ENCODE data around the gene MCMBP.

Gene MCMBP

DNA sequence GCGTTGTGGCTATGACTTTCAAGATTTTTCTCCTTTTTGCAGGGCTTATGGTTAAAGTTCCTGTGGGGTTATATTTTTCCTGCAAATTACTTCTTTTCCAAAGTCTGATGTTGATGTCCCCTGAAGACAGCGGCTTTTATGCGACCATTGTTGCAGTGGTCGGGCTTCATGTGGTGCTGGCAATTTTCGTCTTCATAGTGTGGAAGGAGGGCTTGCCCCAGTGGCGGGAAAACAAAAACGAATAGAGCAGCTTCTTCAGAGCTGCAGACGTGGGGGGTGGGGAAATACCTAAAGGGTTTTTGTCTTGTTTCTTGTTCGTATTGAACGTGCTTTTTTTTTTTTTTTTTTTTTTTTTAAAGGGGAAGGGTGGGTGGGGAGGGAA, 53.8 kb downstream of the MCMBP start:
- no peak overlapping the region for H3K9ac ChIP-seq (ENCODE audit: low read length)
- H3F3A ChIP-seq (ENCODE audit: insufficient read depth, low read length): no peaks in the 10 kb centered on the region
- no peaks in the 10 kb centered on the region for H3K9me2 ChIP-seq (ENCODE audit: low read depth, low read length)
- no peak overlapping the region for H2AFZ ChIP-seq (ENCODE audit: low read length)
- H3K9me3 ChIP-seq (ENCODE audit: low read length): no peaks in the 10 kb centered on the region
- H3K36me3 ChIP-seq (ENCODE audit: insufficient read depth, low read length): no peaks in the 10 kb centered on the region
- no peaks in the 10 kb centered on the region for H3K79me2 ChIP-seq (ENCODE audit: insufficient read depth, low read length)
- H3K27me3 ChIP-seq (ENCODE audit: insufficient read depth, low read length): no peaks in the 10 kb centered on the region
- H3K27ac ChIP-seq (ENCODE audit: low read depth, low read length, poor library complexity, severe bottlenecking): no peak overlapping the region
- H3K4me2 ChIP-seq (ENCODE audit: low read length): no peak overlapping the region
- no peak overlapping the region for H3K4me3 ChIP-seq (ENCODE audit: low read depth, low read length, poor library complexity, severe bottlenecking)
- no peaks in the 10 kb centered on the region for H4K20me1 ChIP-seq (ENCODE audit: insufficient read depth, low read length)
- TF ChIP-seq EZH2 (IDR thresholded peaks at IDR 0.05; ENCODE audit: borderline replicate concordance, low read length): no peak
- no peaks in the 10 kb centered on the region for H3K4me1 ChIP-seq (ENCODE audit: insufficient read depth, low read length, severe bottlenecking)

DNA sequence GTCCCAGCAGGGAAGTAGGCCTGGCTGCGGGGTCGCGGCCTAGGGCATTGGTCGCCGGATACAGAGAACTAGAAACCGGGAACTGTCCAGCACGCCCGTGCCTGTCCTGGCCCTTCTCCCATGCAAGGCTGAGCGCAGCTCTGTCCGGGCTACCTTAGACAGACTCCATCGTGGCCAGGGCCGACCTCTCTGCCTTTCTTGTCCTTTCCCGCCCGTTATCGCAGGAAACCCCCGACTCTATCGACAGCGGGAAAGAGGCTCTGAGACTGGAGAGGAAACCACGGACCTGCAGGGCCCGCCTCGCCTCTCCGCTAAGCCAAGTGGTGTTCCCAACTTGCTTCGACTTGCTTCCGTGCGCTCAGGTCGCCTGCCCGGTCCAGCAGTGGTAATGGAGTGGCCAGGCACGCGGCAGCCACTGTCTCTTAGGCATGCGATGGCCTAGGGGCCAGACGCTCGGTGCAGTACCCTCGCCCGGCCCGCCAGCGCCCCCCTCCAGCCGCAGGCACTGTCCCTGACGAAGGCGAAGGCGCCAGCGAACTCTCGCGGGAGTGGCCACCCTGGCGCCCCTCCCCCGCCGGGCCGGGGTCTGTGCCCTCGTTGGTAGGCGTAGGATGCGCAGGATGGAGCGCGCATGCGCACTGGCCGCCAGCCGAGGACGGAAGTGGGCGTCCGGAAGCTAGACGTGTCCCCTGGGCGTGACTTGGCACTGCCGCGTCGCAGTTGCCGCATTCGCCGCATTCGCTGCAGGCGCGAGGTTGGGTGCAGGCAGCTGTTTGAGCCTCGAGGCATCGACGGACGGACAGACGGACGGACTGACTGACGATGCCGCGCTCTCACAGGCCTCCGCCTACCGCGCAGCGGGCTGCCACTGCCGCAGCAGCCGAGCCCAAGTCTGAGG, 54.4 kb downstream of the MCMBP start:
- H3K79me2 ChIP-seq (ENCODE audit: insufficient read depth, low read length): no peaks in the 10 kb centered on the region
- H3K27me3 ChIP-seq (ENCODE audit: insufficient read depth, low read length): no peaks in the 10 kb centered on the region
- H3K27ac ChIP-seq (ENCODE audit: low read depth, low read length, poor library complexity, severe bottlenecking): no peak overlapping the region
- H3K4me2 ChIP-seq (ENCODE audit: low read length): no peak overlapping the region
- no peaks in the 10 kb centered on the region for H3K9me2 ChIP-seq (ENCODE audit: low read depth, low read length)
- TF ChIP-seq, protein P1, sequence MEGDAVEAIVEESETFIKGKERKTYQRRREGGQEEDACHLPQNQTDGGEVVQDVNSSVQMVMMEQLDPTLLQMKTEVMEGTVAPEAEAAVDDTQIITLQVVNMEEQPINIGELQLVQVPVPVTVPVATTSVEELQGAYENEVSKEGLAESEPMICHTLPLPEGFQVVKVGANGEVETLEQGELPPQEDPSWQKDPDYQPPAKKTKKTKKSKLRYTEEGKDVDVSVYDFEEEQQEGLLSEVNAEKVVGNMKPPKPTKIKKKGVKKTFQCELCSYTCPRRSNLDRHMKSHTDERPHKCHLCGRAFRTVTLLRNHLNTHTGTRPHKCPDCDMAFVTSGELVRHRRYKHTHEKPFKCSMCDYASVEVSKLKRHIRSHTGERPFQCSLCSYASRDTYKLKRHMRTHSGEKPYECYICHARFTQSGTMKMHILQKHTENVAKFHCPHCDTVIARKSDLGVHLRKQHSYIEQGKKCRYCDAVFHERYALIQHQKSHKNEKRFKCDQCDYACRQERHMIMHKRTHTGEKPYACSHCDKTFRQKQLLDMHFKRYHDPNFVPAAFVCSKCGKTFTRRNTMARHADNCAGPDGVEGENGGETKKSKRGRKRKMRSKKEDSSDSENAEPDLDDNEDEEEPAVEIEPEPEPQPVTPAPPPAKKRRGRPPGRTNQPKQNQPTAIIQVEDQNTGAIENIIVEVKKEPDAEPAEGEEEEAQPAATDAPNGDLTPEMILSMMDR (IDR thresholded peaks at IDR 0.05; ENCODE audit: low read length): no peak
- TF ChIP-seq EZH2 (IDR thresholded peaks at IDR 0.05; ENCODE audit: borderline replicate concordance, low read length): no peak
- no peak overlapping the region for H3K9ac ChIP-seq (ENCODE audit: low read length)
- no peaks in the 10 kb centered on the region for H4K20me1 ChIP-seq (ENCODE audit: insufficient read depth, low read length)
- no peak overlapping the region for H3K4me3 ChIP-seq (ENCODE audit: low read depth, low read length, poor library complexity, severe bottlenecking)
- H3F3A ChIP-seq (ENCODE audit: insufficient read depth, low read length): no peaks in the 10 kb centered on the region
- H3K4me1 ChIP-seq (ENCODE audit: insufficient read depth, low read length, severe bottlenecking): no peaks in the 10 kb centered on the region
- H3K36me3 ChIP-seq (ENCODE audit: insufficient read depth, low read length): no peaks in the 10 kb centered on the region
- no peak overlapping the region for H2AFZ ChIP-seq (ENCODE audit: low read length)
- no peaks in the 10 kb centered on the region for H3K9me3 ChIP-seq (ENCODE audit: low read length)

DNA sequence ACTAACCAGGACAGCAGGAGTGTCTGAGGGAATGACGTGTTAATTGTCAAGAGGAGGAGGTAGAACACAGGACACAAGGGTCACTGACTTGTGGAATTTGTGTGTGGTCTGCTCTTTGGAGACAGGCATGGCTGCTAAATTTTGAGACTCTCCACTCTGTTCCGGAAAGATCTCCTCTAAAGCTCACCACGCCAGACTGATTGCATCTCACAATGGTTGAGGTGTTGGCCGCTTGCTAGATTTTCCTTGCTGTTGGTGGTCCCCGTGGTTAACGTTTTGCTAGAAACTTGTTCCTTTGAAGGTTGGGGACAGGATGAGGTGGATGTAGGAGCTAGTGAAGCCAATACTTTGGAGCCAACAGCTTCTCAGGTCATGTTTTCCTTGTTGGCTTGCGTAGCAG, 57.0 kb downstream of the MCMBP start:
- Histone ChIP-seq H3F3A (ENCODE audit: insufficient read depth, low read length) (no peaks in the 10 kb centered on the region), H3K4me1 (ENCODE audit: insufficient read depth, low read length, severe bottlenecking) (no peaks in the 10 kb centered on the region), H2AFZ (ENCODE audit: low read length) (no peak overlapping the region), H3K9ac (ENCODE audit: low read length) (no peak overlapping the region), H4K20me1 (ENCODE audit: insufficient read depth, low read length) (no peaks in the 10 kb centered on the region), H3K79me2 (ENCODE audit: insufficient read depth, low read length) (no peaks in the 10 kb centered on the region), H3K9me3 (ENCODE audit: low read length) (no peaks in the 10 kb centered on the region), H3K36me3 (ENCODE audit: insufficient read depth, low read length) (no peaks in the 10 kb centered on the region), H3K27ac (ENCODE audit: low read depth, low read length, poor library complexity, severe bottlenecking) (no peak overlapping the region), H3K4me3 (ENCODE audit: low read depth, low read length, poor library complexity, severe bottlenecking) (no peak overlapping the region), H3K27me3 (ENCODE audit: insufficient read depth, low read length) (no peaks in the 10 kb centered on the region), H3K9me2 (ENCODE audit: low read depth, low read length) (no peaks in the 10 kb centered on the region), H3K4me2 (ENCODE audit: low read length) (no peak overlapping the region)
- TF ChIP-seq, protein P1 (IDR thresholded peaks at IDR 0.05; ENCODE audit: low read length): no peak
- no peak for TF ChIP-seq EZH2 (IDR thresholded peaks at IDR 0.05; ENCODE audit: borderline replicate concordance, low read length)

DNA sequence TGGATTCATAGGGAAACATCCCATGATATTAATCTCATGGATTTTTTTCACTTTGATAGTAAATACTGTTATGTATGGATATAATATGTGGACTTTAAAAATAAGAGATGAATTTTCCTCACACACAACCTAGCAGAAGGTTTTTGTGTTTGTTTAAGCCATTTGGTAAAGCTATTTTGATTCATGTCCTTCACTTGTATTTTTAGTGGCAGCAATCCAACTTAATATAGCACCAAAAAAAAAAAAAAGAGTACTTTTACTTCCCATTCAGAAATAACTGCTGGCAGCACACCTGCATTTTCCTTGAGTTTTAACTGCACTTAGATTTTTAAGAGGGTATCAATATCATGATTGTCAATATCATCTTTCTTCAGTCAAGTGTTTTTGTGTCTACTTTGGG, 60.0 kb downstream of the MCMBP start:
- H3K9me2 ChIP-seq (ENCODE audit: low read depth, low read length): no peaks in the 10 kb centered on the region
- no peaks in the 10 kb centered on the region for H3K79me2 ChIP-seq (ENCODE audit: insufficient read depth, low read length)
- no peaks in the 10 kb centered on the region for H3K4me1 ChIP-seq (ENCODE audit: insufficient read depth, low read length, severe bottlenecking)
- H3K27me3 ChIP-seq (ENCODE audit: insufficient read depth, low read length): no peaks in the 10 kb centered on the region
- H3K9ac ChIP-seq (ENCODE audit: low read length): no peak overlapping the region
- H3K27ac ChIP-seq (ENCODE audit: low read depth, low read length, poor library complexity, severe bottlenecking): no peak overlapping the region
- no peak overlapping the region for H2AFZ ChIP-seq (ENCODE audit: low read length)
- no peaks in the 10 kb centered on the region for H3F3A ChIP-seq (ENCODE audit: insufficient read depth, low read length)
- no peaks in the 10 kb centered on the region for H3K36me3 ChIP-seq (ENCODE audit: insufficient read depth, low read length)
- no peak overlapping the region for H3K4me2 ChIP-seq (ENCODE audit: low read length)
- no peaks in the 10 kb centered on the region for H4K20me1 ChIP-seq (ENCODE audit: insufficient read depth, low read length)
- no peak for TF ChIP-seq EZH2 (IDR thresholded peaks at IDR 0.05; ENCODE audit: borderline replicate concordance, low read length)
- TF ChIP-seq, protein P1 (IDR thresholded peaks at IDR 0.05; ENCODE audit: low read length): no peak
- no peaks in the 10 kb centered on the region for H3K9me3 ChIP-seq (ENCODE audit: low read length)
- no peak overlapping the region for H3K4me3 ChIP-seq (ENCODE audit: low read depth, low read length, poor library complexity, severe bottlenecking)

Measured in OCI-LY1 (cell line).